NCI-H345 treated with DMSO at 0.1 percent for 48 hours (cell line): Measurements from ENCODE around the gene CHM.
"Not testable (repeated sequence)": the region's sequence is repeated elsewhere in the genome, so short reads cannot be mapped to it uniquely, and the experiment has no call there.

Experiments
- DNase-seq: peaks from one replicate; lab custom pipeline; 2025; ENCODE audit not compliant: unreplicated experiment; lab: John Stamatoyannopoulos, UW

CHM gene, protein sequence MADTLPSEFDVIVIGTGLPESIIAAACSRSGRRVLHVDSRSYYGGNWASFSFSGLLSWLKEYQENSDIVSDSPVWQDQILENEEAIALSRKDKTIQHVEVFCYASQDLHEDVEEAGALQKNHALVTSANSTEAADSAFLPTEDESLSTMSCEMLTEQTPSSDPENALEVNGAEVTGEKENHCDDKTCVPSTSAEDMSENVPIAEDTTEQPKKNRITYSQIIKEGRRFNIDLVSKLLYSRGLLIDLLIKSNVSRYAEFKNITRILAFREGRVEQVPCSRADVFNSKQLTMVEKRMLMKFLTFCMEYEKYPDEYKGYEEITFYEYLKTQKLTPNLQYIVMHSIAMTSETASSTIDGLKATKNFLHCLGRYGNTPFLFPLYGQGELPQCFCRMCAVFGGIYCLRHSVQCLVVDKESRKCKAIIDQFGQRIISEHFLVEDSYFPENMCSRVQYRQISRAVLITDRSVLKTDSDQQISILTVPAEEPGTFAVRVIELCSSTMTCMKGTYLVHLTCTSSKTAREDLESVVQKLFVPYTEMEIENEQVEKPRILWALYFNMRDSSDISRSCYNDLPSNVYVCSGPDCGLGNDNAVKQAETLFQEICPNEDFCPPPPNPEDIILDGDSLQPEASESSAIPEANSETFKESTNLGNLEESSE

DNA sequence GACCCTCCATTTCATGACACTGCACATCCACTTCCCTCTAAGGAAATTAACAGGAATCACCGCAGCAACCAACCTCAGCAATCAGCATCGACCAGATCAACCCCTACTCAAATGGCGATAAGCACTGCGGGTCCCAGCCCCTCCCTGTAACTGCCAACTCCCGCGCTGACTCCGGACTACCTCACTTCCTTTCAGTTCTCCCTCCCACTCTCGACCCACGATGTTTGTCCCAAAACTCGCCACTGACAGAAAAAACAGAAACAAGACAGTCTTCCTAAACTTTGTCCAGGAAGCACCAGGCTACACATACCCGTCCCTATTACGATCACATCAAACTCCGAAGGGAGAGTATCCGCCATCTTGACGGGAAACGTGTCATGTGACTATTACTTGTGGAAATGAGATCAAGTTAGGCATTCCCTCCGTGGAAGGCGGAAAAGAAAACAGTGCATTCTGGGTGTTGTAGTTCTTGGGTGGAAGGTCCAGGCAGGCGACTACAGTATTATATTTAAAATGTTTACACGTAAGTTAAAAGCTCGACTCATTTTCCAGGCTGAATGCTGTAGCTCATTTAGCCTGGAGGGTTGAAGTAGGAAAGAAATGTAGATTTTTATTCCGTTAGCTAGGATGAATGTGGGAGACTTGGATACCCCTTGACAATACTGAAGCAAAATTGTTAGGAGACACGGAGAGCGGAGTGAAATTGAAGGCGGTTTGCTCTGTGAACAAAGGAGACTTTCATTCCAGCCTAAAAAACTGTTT, at the start of gene CHM:
Gene CHM, minus strand, starts transcription at position 385 of the 762 bp plus-strand sequence. Its CDS starts 26 bp downstream, at position 359.
- DNase-seq = no peak

DNA sequence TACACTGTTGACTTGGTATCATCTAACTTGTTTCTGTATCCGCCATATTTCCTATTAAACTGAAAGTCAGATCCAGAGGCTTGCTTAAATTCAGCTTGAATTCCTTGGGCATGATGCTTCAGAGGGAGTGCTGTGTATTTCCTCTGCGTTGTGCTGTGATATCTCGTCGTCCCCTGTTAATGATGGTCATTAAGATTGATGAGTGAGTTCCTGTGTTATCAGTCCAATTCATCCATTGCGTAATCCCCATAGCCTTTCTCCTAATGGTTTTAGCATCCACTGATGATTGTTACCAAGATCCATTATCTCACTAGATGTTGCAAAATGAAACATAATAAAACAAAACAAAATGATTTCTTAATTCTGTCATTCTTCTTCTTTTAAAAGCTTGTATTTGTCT, 31.3 kb upstream of the CHM start:
- DNase-seq = no peak

DNA sequence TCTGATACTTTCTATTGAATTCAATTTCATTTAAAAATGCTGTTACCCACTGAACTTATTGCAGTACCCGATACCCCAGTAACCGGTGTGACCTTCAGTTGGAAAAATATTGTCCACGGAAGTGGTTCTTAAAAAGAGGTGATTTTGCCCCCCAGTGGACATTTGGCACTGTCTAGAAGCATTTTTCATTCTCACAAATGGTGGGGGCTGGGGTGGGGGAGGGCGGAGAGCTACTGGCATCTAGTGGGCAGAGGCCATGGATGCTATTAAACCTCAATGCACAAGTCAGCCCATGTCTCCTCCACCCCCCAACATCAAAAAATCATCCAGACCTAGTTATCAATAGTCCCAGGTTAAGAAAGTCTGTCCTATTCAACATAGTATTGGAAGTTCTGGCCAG, 19.6 kb upstream of the CHM start:
- DNase-seq = no peak

DNA sequence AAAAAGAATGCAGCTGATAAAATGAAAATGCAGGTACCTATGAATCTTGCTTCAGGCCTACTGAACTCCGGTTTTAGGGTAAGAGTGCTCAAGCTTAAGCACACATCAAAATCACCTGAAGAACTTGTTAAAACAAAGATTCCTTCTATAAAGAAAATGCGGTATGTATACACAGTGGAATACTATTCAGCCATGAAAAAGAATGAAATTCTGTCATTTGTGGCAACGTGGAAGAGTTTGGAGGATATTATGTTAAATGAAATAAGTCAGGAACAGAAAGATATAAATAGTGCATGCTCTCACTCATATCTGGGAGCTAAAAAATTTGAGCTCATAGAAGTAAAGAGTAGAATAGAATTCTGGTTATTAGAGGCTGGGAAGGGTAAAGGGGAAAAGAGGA, 14.0 kb upstream of the CHM start:
- no peak for DNase-seq

DNA sequence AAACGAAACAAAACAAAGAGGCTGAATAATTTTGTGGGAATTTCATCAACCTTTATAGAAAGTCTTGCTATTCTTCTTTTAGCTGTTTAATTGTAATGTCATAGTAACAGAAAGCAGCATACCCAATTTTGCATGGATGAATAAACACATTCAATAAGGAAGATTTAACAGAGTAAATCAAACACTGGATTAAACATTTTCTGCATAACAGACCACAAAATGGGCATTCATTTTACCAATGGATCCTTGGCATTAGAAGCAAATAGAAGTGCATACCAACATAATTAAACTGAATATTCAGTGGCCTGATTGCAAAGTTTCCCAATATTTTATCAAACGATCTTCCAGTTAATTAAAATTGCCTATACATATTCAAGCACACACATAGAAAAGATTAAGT, 4.4 kb upstream of the CHM start:
- DNase-seq = no peak

DNA sequence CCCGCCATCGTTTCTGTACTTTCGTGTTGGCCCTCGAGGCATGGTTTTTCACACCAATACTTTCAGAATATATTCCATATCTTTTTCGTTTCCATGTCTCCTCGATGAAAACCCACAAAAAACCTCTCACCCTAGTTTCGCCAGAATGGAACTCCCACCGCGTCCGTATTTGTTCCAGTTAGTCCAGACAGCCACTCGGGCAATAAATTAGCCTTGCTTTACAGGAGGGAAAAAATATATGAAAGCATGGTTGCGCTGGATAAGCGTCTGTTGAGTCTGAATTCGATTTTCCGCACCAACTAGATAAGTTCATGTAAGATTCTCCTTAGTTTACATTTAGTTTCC, 550 bp upstream of the CHM start:
- DNase-seq = no peak

DNA sequence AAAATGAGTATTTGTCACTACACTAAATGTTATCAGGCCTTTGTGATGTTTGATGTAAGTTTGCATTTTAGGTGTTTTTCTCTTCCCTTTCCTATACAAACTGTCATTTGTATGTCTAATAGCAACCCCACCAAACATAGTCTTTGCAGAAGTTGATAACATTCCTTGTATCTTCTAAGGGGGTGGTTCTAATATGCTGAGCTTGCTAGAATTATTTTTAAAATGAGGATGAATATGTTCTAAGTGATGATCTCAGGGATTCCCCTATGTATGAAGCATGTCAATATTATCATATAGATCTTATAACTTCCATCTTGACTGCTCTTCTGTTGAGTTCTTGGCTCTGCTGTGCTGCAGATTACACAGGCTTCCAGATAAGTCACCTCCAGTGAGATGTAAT, 3.1 kb downstream of the CHM start:
- DNase-seq = no peak

DNA sequence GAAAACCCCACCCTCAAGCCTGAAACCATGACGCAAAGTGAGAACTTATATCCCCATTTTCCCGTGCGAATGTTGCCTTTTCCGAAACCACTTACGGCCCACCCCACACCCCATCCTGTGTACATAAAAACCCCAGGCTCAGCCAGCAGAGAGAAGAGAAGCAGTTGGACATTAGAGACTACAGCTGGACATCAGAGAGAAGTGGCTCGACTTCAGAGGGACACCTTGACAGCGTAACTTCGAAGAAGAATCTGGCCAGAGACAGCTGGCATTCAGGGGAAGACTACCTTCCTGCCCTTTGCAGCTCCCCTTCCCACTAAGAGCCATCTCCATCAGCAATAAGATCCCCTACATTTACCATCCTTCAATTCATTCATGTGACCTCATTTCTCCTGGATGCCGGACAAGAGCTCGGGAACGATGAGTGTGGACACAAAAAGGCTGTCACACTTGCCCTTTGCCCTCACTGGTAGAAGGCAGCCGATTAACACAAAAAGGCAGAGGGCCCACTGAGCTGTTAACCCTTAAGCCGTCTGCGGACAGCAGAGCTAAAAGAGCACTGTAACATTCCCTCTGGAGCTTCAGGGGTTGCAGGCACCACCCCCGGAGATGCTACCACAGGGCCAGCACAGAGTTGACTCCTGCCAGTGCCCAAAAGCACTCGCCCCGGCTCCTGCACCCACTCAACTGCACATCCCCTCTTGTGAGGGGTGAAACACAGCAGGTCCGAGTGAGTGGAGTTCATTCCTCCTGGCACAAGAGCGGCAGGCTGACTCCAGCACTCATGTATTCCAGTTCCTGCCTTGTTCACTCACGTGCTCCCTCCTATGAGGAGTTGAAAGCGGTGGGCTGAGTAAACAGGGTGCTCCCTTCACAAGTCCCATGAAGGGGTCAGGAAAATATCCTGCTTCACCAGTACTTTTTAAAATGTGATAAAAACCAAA, 7.5 kb downstream of the CHM start:
- DNase-seq = no peak

DNA sequence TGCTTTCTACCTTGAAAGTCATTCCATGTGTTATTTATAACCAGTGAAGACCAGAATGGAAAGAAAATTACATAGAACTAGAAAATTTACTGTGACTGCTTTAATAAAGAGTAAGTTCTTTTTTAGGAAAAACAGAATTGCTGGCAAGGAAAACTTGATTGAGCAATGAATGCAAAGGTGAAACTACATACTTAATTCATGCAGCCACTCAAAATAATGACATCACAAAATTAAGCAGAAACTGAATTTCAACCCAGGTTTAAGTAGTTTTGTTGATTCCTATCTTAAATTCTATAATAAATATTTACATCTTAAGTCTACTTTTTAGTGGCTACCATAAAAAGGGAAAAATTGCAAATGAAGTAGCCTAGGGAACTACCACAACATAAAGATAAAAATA, 14.0 kb downstream of the CHM start:
- no peak for DNase-seq

DNA sequence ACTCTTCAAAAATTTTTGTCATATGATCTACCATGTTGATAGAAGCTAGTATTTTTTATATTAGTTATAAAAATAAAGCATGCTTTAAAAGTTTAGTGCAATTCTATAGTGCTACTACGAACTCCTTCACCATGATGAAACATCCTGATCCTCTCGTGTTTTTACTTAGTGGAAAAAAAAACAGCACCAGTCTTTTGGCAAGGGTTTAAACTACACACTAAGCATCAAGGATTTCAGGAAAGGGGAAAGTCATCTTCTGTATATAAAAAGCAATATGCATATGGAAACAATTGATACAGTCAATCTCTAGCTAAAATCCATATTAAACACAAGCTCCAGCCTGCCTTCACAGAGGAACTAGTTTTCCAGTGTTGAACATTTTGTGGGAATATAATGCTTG, 18.7 kb downstream of the CHM start:
- DNase-seq = no peak

DNA sequence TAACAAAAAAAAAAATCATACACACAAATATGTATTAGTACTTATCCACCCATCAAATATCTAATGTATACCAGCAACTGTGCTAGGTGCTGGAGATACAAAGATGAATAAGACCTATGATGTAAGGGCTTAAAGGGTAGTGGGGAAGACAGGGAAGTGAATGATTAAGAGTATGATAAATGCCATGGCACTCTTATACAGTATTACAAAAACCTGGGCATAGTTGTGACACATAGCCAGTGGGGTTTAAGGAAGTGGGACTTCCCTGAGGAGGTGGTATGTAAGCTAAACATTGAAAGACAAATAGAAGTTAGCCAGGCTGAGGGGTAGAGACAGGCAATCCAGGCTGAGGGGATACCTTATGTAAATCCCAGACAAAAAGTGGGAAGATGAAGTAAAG, 23.5 kb downstream of the CHM start:
- no peak for DNase-seq

DNA sequence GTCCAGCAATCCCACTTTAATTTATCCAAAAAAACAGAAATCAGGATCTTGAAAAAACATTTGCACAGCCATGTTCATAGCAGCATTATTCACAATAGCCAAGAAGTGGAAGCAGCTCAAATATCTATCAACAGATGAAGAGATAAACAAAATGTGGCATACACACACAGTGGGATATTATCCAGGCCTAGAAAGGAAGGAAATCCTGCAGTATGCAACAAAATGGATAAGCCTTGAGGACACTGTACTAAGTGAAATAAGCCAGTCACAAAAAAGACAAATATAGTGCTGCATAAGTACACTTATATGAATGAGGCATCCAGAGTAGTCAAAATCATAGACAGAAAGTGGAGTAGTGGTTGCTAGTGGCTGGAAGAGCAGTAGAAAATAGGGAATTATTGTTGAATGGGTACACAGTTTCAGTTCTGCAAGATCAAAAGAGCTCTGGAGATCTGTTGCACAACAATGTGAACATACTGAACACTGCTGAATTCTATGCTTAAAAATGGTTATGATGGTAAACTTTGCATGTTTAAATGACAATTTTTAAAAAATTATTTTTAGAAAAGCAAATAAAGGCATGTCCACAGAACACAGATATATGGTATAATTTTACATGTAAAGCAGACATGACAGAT, 25.6 kb downstream of the CHM start:
- DNase-seq = no peak

DNA sequence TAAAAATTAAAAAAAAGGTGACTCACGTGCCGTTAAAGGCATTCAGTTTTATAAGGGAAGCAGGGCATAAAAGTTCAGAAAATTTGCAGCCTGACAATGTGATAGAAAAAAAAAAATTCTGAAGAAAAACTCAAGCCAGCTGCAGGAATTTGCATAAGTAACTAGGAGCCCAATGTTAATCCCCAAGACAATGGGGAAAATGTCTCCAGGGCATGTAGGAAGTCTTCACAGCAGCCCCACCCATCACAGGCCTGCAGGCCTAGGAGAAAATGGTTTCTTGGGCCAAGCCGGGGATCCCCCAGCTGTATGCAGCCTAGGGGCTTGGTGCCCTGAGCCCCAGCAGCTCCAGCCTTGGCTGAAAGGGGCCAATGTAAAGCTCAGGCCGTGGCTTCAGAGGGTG, 31.2 kb downstream of the CHM start:
- DNase-seq = no peak

DNA sequence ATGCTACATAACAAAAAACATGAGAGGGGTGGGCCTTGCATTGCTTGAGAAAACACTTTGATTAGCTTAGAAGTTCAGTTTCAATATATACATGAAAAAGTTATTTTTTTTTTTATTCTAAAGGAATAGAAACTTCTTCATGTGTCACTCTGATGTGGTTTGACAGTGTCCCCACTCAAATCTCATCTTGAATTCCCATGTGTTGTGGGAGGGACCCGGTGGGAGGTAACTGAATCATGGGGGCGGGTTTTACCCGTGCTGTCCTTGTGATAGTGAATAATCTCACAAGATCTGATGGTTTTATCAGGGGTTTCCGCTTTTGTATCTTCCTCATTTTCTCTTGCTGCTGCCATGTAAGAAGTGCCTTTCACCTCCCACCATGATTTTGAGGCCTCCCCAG, 32.4 kb downstream of the CHM start:
- DNase-seq = not testable (repeated sequence)

DNA sequence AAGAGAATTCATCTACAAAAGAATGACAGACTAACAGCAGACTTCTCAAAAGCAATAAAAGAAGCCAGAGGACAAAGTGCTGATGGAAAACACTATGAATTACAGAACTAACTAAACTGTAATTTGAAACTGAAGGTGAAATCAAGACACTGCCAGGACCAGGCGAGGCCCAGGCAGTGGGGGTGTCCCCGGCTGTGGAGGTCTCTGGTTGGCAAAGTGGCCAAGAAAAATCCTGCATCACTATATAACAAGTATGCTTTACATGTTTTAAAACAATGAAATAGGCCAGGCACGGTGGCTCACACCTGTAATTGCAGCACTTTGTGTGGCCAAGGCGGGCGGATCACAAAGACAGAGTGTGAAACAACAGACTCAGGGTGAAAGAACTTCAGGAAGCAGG, 32.9 kb downstream of the CHM start:
- DNase-seq = no peak

DNA sequence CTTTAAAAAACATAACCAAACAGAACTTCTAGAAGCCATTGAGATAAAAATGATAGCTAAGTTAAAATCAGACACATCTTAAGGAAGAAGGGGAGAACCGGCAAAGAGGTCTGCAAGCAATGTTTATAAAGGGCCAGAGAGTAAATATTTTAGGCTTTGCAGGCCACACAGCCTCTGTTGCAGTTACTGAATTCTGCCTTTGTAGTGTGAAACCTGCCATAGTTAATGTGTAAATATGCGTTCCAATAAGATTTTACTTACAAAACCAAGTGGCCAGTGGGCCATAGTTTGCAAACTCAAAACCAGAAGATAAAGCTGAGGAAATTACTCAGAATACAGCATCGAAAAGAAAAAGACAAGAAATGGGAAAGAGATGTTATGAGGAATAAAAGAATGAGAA, 33.6 kb downstream of the CHM start:
- no peak for DNase-seq

DNA sequence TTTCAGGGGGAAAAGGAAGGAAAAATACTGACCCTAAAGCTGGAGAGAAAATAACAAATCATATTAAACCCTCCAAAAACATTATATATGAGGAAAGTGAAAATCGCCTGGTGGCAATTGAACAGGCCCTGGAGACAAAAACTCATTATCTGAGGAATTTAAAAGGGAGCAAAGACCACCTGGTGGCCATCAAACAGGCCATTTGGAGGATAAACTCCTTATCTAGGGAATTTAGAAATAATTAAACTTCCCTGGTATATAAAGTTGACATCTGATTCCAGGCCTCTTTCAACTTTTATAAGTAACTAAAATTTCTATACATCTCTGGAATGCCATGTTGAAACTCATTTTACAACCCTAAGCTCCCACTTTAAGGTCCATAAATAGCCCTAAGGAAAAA, 35.2 kb downstream of the CHM start:
- no peak for DNase-seq

DNA sequence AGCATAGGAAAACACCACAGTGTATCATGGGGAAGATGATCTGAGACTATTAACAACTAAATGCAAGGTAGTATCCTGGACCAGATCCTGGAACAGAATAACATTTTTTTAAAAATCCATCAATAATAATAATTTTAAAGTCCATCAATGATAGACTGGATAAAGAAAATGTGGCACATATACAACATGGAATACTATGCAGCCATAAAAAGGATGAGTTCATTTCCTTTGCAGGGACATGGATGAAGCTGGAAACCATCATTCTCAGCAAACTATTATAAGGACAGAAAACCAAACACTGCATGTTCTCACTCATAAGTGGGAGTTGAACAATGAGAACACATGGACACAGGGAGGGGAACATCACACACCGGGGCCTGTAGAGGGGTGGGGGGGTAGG, 37.6 kb downstream of the CHM start:
- not testable (repeated sequence) for DNase-seq

DNA sequence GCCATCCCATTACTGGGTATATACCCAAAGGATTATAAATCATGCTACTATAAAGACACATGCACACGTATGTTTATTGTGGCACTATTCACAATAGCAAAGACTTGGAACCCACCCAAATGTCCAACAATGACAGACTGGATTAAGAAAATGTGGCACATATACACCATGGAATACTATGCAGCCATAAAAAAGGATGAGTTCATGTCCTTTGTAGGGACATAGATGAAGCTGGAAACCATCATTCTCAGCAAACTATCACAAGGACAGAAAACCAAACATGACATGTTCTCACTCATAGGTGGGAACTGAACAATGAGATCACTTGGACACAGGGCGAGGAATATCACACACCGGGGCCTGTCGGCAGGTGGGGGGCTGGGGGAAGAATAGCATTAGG, 39.5 kb downstream of the CHM start:
- not testable (repeated sequence) for DNase-seq

DNA sequence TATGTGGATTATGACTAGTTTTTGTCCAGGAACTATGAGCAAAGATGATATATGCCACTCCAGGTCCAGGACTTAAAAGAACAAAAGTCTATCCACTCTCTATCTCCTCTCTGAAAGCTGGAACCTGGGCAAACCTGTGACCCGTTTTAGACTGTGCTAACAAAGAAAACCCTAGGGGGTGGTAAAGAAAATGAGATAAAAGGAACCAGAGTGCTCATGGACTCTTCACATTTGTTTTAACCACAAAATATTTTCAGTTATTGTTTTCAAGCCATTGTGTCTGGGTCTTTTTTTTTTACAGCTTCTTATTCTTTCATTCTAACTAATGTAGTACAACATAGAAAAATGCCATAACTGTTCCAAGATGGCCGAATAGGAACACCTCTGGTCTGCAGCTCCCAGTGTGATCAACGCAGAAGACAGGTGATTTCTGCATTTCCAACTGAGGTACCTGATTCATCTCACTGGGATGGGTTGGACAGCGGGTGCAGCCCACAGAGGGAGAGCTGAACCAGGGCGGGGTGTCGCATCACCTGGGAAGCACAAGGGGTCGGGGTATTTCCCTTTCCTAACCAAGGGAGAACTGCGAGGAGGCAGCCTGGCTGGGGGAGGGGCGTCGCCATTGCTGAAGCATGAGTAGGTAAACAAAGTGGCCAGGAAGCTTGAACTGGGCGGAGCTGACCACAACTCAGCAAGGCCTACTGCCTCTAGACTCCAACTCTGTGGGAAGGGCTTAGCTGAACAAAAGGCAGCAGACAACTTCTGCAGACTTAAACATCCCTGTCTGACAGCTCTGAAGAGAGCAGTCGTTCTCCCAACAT, 45.1 kb downstream of the CHM start:
- DNase-seq = no peak
